H9 (cell line): ENCODE results near the gene PLXNA2. TPM values are rescaled to one million over a fixed set of nuclear protein-coding genes. Genes with fewer than 3 reads are reported as not detected.

Experiments
- DNase-seq: peaks from one replicate; pipeline ENCODE4 v3.0.0-alpha.2; 2017
- H2AFZ ChIP-seq: one replicate; pipeline ENCODE4 v1.6.1; 2013; ENCODE audit warnings: mild to moderate bottlenecking, low read length, control low read depth, moderate library complexity
- H2AK5ac ChIP-seq: 2 replicates; pipeline ENCODE4 v1.6.1; 2013; ENCODE audit warnings: low read length, control low read depth, mixed read lengths; ENCODE audit not compliant: insufficient read length
- H2BK120ac ChIP-seq: one replicate; pipeline ENCODE4 v1.6.1; 2013; ENCODE audit warnings: low read depth, mild to moderate bottlenecking, low read length, control low read depth, inconsistent platforms; ENCODE audit not compliant: poor library complexity, severe bottlenecking
- H2BK12ac ChIP-seq: 2 replicates; pipeline ENCODE4 v1.6.1; 2013; ENCODE audit warnings: low read length, control low read depth, mixed read lengths, low read depth; ENCODE audit not compliant: insufficient read length
- H2BK15ac ChIP-seq: 2 replicates; pipeline ENCODE4 v1.6.1; 2013; ENCODE audit warnings: low read depth, low read length, control low read depth
- H2BK20ac ChIP-seq: one replicate; pipeline ENCODE4 v1.6.1; 2013; ENCODE audit warnings: low read depth, mild to moderate bottlenecking, low read length, control low read depth, inconsistent platforms; ENCODE audit not compliant: poor library complexity, severe bottlenecking
- H2BK5ac ChIP-seq: 2 replicates; pipeline ENCODE4 v1.6.1; 2013; ENCODE audit warnings: low read length, control low read depth, mixed read lengths; ENCODE audit not compliant: insufficient read length
- H3K14ac ChIP-seq: 2 replicates; pipeline ENCODE4 v1.6.1; 2013; ENCODE audit warnings: low read length, control low read depth; ENCODE audit not compliant: insufficient read depth
- H3K18ac ChIP-seq: 2 replicates; pipeline ENCODE4 v1.6.1; 2013; ENCODE audit warnings: low read depth, mild to moderate bottlenecking, mixed read lengths, low read length, control low read depth; ENCODE audit not compliant: insufficient read length
- H3K23ac ChIP-seq: 2 replicates; pipeline ENCODE4 v1.6.1; 2013; ENCODE audit warnings: low read length, control low read depth, mixed read lengths, low read depth; ENCODE audit not compliant: insufficient read length
- H3K23me2 ChIP-seq: 2 replicates; pipeline ENCODE4 v1.6.1; 2013; ENCODE audit warnings: low read depth, mild to moderate bottlenecking, mixed read lengths, low read length, control low read depth; ENCODE audit not compliant: insufficient read length, poor library complexity, severe bottlenecking
- H3K27ac ChIP-seq: 2 replicates; pipeline ENCODE4 v1.5.1; 2013; ENCODE audit warnings: low read length, control low read depth, mixed read lengths, low read depth; ENCODE audit not compliant: insufficient read length
- H3K27me3 ChIP-seq: 2 replicates; pipeline ENCODE4 v1.6.1; 2013; ENCODE audit warnings: low read length, control low read depth, inconsistent platforms; ENCODE audit not compliant: insufficient read depth
- H3K4ac ChIP-seq: 2 replicates; pipeline ENCODE4 v1.6.1; 2013; ENCODE audit warnings: low read depth, mild to moderate bottlenecking, control low read depth, inconsistent platforms, low read length, moderate library complexity
- H3K4me1 ChIP-seq: 2 replicates; pipeline ENCODE4 v1.6.1; 2013; ENCODE audit warnings: low read length, control low read depth, inconsistent platforms; ENCODE audit not compliant: insufficient read depth
- H3K4me2 ChIP-seq: 2 replicates; pipeline ENCODE4 v1.6.1; 2013; ENCODE audit warnings: low read length, control low read depth, mixed read lengths; ENCODE audit not compliant: insufficient read length, insufficient read depth
- H3K56ac ChIP-seq: 2 replicates; pipeline ENCODE4 v1.6.1; 2013; ENCODE audit warnings: low read depth, mild to moderate bottlenecking, mixed read lengths, low read length, control low read depth; ENCODE audit not compliant: insufficient read length
- H3K79me1 ChIP-seq: 2 replicates; pipeline ENCODE4 v1.6.1; 2013; ENCODE audit warnings: low read depth, mild to moderate bottlenecking, moderate library complexity, low read length, control low read depth, inconsistent platforms; ENCODE audit not compliant: insufficient read depth, poor library complexity, severe bottlenecking
- H3K79me2 ChIP-seq: 2 replicates; pipeline ENCODE4 v1.6.1; 2013; ENCODE audit warnings: low read length, control low read depth, inconsistent platforms; ENCODE audit not compliant: insufficient read depth
- H3K9ac ChIP-seq: 2 replicates; pipeline ENCODE4 v1.6.1; 2013; ENCODE audit warnings: low read length, control low read depth, mixed read lengths; ENCODE audit not compliant: insufficient read length; ENCODE audit errors: extremely low read depth
- H3K9me3 ChIP-seq: one replicate; pipeline ENCODE4 v1.6.1; 2013; ENCODE audit warnings: low read depth, low read length, inconsistent platforms; ENCODE audit not compliant: control insufficient read depth
- H3T11ph ChIP-seq: one replicate; pipeline ENCODE4 v1.6.1; 2013; ENCODE audit warnings: mild to moderate bottlenecking, low read length, control low read depth, inconsistent platforms
- H4K20me1 ChIP-seq: one replicate; pipeline ENCODE4 v1.6.1; 2013; ENCODE audit not compliant: control insufficient read depth, insufficient read length, insufficient read depth
- H4K5ac ChIP-seq: 2 replicates; pipeline ENCODE4 v1.6.1; 2013; ENCODE audit warnings: low read depth, mild to moderate bottlenecking, mixed read lengths, low read length, control low read depth; ENCODE audit not compliant: insufficient read length
- H4K8ac ChIP-seq: replicated peaks from 2 replicates; pipeline ENCODE4 v1.6.1; 2013; ENCODE audit warnings: low read length, control low read depth, mixed read lengths, low read depth; ENCODE audit not compliant: insufficient read length
- H4K91ac ChIP-seq: 2 replicates; pipeline ENCODE4 v1.6.1; 2013; ENCODE audit warnings: low read depth, mild to moderate bottlenecking, moderate library complexity, mixed read lengths, low read length, control low read depth; ENCODE audit not compliant: insufficient read length
- H3K27ac Mint-ChIP-seq, 3 experiments: 2 replicates in 2 of 3; 3 replicates in 1 of 3; pipeline ENCODE4 v1.8.0; 2020 to 2021; ENCODE audit warnings: mixed read lengths in 3 of 3, mild to moderate bottlenecking in 1 of 3, moderate library complexity in 1 of 3
- H3K27me3 Mint-ChIP-seq: 2 replicates; pipeline ENCODE4 v1.8.0; 2021; ENCODE audit warnings: low read depth, mild to moderate bottlenecking, moderate library complexity, mixed read lengths
- H3K36me3 Mint-ChIP-seq, 3 experiments: 2 replicates in 2 of 3; 3 replicates in 1 of 3; pipeline ENCODE4 v1.8.0; 2020 to 2021; ENCODE audit warnings: low read depth in 3 of 3, mixed read lengths in 3 of 3; ENCODE audit not compliant: insufficient read depth in 1 of 3
- H3K4me1 Mint-ChIP-seq, 2 experiments: 2 replicates each; pipeline ENCODE4 v1.8.0; 2020; ENCODE audit warnings: mixed read lengths in 2 of 2
- H3K4me3 Mint-ChIP-seq, 2 experiments: 2 replicates in 1 of 2; 3 replicates in 1 of 2; pipeline ENCODE4 v1.8.0; 2020 to 2021; ENCODE audit warnings: mild to moderate bottlenecking in 2 of 2, mixed read lengths in 2 of 2, moderate library complexity in 1 of 2
- H3K9me3 Mint-ChIP-seq, 2 experiments: 2 replicates in 1 of 2; 3 replicates in 1 of 2; pipeline ENCODE4 v1.8.0; 2020; ENCODE audit warnings: mild to moderate bottlenecking in 2 of 2, mixed read lengths in 2 of 2, moderate library complexity in 1 of 2
- CTCF ChIP-seq: fragments of 200-600 bp; sonication (generic); conservative IDR thresholded peaks from 3 replicates; pipeline ENCODE4 v1.8.0; 2021; ENCODE audit warnings: antibody characterized with exemption, mild to moderate bottlenecking
- WGBS: extraction: QIAGEN DNeasy Blood & Tissue Kit; methylation state at CpG from one replicate; pipeline ENCODE4 v1.1.7; 2013; ENCODE audit warnings: missing lambda C conversion rate, low lambda C conversion rate, mixed read lengths; ENCODE audit not compliant: insufficient read length; ENCODE audit errors: extremely low coverage; 5-methylcytosine and 5-hydroxymethylcytosine counted together
- total RNA-seq: library from RNA; stranded (reverse); gene quantifications from 2 replicates; pipeline ENCODE4 v1.2.1, GENCODE V29; 2021

The PLXNA2 gene
- total RNA-seq, 1 experiment from 2014 or later = 0.57 TPM

GRCh38 chr1:208068407-208068806 lies 175.8 kb downstream of the PLXNA2 start:
- H2AK5ac ChIP-seq = no peak overlapping the region
- H2BK20ac ChIP-seq = no peak overlapping the region
- H3K9ac ChIP-seq = no peak overlapping the region
- H3K27ac ChIP-seq = no peak overlapping the region
- no peak overlapping the region for H4K8ac ChIP-seq
- no peak overlapping the region for H2BK120ac ChIP-seq
- H4K5ac ChIP-seq = no peak overlapping the region
- no peaks in the 10 kb centered on the region for H3K36me3 Mint-ChIP-seq
- H3K4me3 Mint-ChIP-seq = no peak overlapping the region
- H3K23me2 ChIP-seq = no peaks in the 10 kb centered on the region
- H3K79me1 ChIP-seq = no peaks in the 10 kb centered on the region
- H3K14ac ChIP-seq = no peak overlapping the region
- H3K9me3 ChIP-seq = no peaks in the 10 kb centered on the region
- H3K4me1 Mint-ChIP-seq = peaks cover 2 to 3% of the 10 kb centered on the region in 2 experiments; a peak in 1 of 4 replicates
- no peak for TF ChIP-seq CTCF
- H3T11ph ChIP-seq = no peak overlapping the region
- H3K27me3 Mint-ChIP-seq = no peaks in the 10 kb centered on the region; the same call in 1 of the 2 replicates
- H3K9me3 Mint-ChIP-seq = no peaks in the 10 kb centered on the region
- no peak overlapping the region for H3K27ac Mint-ChIP-seq
- no peaks in the 10 kb centered on the region for H4K20me1 ChIP-seq
- H2AFZ ChIP-seq = no peak overlapping the region
- H3K23ac ChIP-seq = no peak overlapping the region
- H2BK5ac ChIP-seq = no peak overlapping the region
- H3K4ac ChIP-seq = no peak overlapping the region
- no peak for DNase-seq
- H3K4me1 ChIP-seq = no peaks in the 10 kb centered on the region
- H2BK12ac ChIP-seq = no peak overlapping the region
- H3K56ac ChIP-seq = no peak overlapping the region
- no peak overlapping the region for H3K4me2 ChIP-seq
- H3K18ac ChIP-seq = no peak overlapping the region
- WGBS = no CpG with 5 or more reads among the region's 7 CpGs
- H2BK15ac ChIP-seq = no peak overlapping the region
- H3K27me3 ChIP-seq = no peaks in the 10 kb centered on the region
- H4K91ac ChIP-seq = no peak overlapping the region
- no peaks in the 10 kb centered on the region for H3K79me2 ChIP-seq
